Smooth muscle cell (in vitro differentiated cells): ENCODE measurements around the gene TTC5. TPM values are rescaled to one million over a fixed set of nuclear protein-coding genes. Genes with fewer than 3 reads are reported as not detected.

Experiments used
- DNase-seq: peaks from one replicate; lab custom pipeline; 2025; ENCODE audit not compliant: unreplicated experiment; lab: John Stamatoyannopoulos, UW
- H2AFZ ChIP-seq: fragments of 200-600 bp; sonication (generic); 2 replicates; pipeline ENCODE4 v1.6.0; 2016; ENCODE audit warnings: antibody characterized with exemption, low read depth, mild to moderate bottlenecking
- H3F3A ChIP-seq: fragments of 200-600 bp; sonication (generic); 2 replicates; pipeline ENCODE4 v1.6.0; 2017; ENCODE audit warnings: antibody characterized with exemption, low read depth
- H3K27ac ChIP-seq: fragments of 200-600 bp; sonication (generic); 2 replicates; pipeline ENCODE4 v1.5.1; 2016; ENCODE audit warnings: low read depth, mild to moderate bottlenecking
- H3K27me3 ChIP-seq: fragments of 200-600 bp; sonication (generic); 2 replicates; pipeline ENCODE4 v1.6.1; 2016; ENCODE audit warnings: low read depth, mild to moderate bottlenecking
- H3K36me3 ChIP-seq: fragments of 200-600 bp; sonication (generic); 2 replicates; pipeline ENCODE4 v1.5.1; 2016; ENCODE audit warnings: low read depth
- H3K4me1 ChIP-seq: fragments of 200-600 bp; sonication (generic); 2 replicates; pipeline ENCODE4 v1.5.1; 2016; ENCODE audit warnings: low read depth
- H3K4me2 ChIP-seq: fragments of 200-600 bp; sonication (generic); 2 replicates; pipeline ENCODE4 v1.6.0; 2016; ENCODE audit warnings: mild to moderate bottlenecking
- H3K4me3 ChIP-seq: fragments of 200-600 bp; sonication (generic); 2 replicates; pipeline ENCODE4 v1.5.1; 2016; ENCODE audit warnings: mild to moderate bottlenecking
- H3K79me2 ChIP-seq: fragments of 200-600 bp; sonication (generic); 2 replicates; pipeline ENCODE4 v1.6.0; 2016; ENCODE audit warnings: low read depth, mild to moderate bottlenecking
- H3K9ac ChIP-seq: fragments of 200-600 bp; sonication (generic); 2 replicates; pipeline ENCODE4 v1.6.0; 2016; ENCODE audit warnings: low read depth
- H3K9me3 ChIP-seq: fragments of 200-600 bp; sonication (generic); replicated peaks from 2 replicates; pipeline ENCODE4 v1.5.1; 2016; ENCODE audit warnings: low read depth
- H4K20me1 ChIP-seq: fragments of 200-600 bp; sonication (generic); 2 replicates; pipeline ENCODE4 v1.6.0; 2016; ENCODE audit warnings: low read depth
- WGBS: methylation state at CpG from one replicate; pipeline ENCODE4 v1.1.7; 2016; ENCODE audit warnings: low lambda C conversion rate; 5-methylcytosine and 5-hydroxymethylcytosine counted together
- polyA plus RNA-seq: library from polyadenylated mRNA; unstranded; fragments of >200 nt; fragmentation: Nextera tagmentation; extraction: Ambion mirVana; gene quantifications from 2 replicates; pipeline ENCODE4 v1.2.1, GENCODE V29; 2016
- total RNA-seq: library from RNA; depleted of rRNA; stranded (reverse); fragments of >200 nt; gene quantifications from 2 replicates; pipeline ENCODE4 v1.2.3, GENCODE V29; 2014
- TF ChIP-seq, protein P1 (sequence below): fragments of 200-600 bp; sonication (generic); IDR thresholded peaks from 2 replicates; pipeline ENCODE4 v1.5.1; 2017; ENCODE audit warnings: borderline replicate concordance, mild to moderate bottlenecking, antibody characterized with exemption; ENCODE audit not compliant: insufficient read depth, poor library complexity, severe bottlenecking

TTC5 gene
- total and polyA plus RNA-seq, 2 experiments from 2014 or later = 13.4 to 18.7 TPM

DNA sequence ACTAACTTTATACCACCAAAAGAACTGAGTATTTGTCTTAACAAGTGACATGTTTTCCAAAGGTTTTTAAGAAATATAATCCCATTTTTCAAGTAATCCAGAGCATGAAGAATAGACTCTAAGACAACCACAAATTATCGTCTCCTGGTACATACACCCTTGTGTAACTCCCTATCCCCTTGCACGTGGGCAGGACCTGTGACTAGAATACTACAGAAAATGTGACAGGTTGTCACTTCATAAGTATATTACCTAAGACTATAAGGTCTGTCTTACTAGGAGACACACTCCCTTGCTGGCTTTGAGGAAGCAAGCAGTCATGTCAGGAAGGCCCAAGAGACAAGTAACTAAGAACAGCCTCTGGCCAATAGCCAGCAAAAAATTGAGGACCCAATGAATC lies 8.3 kb upstream of the TTC5 start:
- no peak overlapping the region for H3K27ac ChIP-seq
- H3K27me3 ChIP-seq = no peaks in the 10 kb centered on the region
- peaks cover 35% of the 10 kb centered on the region for H3K36me3 ChIP-seq
- H3K9me3 ChIP-seq = no peaks in the 10 kb centered on the region
- H3K4me3 ChIP-seq = no peak overlapping the region
- WGBS = 100% methylated on average over 2 of the region's 2 CpGs
- H2AFZ ChIP-seq = no peak overlapping the region
- no peak for DNase-seq
- TF ChIP-seq, protein P1, sequence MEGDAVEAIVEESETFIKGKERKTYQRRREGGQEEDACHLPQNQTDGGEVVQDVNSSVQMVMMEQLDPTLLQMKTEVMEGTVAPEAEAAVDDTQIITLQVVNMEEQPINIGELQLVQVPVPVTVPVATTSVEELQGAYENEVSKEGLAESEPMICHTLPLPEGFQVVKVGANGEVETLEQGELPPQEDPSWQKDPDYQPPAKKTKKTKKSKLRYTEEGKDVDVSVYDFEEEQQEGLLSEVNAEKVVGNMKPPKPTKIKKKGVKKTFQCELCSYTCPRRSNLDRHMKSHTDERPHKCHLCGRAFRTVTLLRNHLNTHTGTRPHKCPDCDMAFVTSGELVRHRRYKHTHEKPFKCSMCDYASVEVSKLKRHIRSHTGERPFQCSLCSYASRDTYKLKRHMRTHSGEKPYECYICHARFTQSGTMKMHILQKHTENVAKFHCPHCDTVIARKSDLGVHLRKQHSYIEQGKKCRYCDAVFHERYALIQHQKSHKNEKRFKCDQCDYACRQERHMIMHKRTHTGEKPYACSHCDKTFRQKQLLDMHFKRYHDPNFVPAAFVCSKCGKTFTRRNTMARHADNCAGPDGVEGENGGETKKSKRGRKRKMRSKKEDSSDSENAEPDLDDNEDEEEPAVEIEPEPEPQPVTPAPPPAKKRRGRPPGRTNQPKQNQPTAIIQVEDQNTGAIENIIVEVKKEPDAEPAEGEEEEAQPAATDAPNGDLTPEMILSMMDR = no peak
- H3K79me2 ChIP-seq = no peaks in the 10 kb centered on the region
- H3F3A ChIP-seq = no peaks in the 10 kb centered on the region
- no peaks in the 10 kb centered on the region for H4K20me1 ChIP-seq
- no peaks in the 10 kb centered on the region for H3K4me1 ChIP-seq
- H3K4me2 ChIP-seq = no peak overlapping the region
- no peak overlapping the region for H3K9ac ChIP-seq

DNA sequence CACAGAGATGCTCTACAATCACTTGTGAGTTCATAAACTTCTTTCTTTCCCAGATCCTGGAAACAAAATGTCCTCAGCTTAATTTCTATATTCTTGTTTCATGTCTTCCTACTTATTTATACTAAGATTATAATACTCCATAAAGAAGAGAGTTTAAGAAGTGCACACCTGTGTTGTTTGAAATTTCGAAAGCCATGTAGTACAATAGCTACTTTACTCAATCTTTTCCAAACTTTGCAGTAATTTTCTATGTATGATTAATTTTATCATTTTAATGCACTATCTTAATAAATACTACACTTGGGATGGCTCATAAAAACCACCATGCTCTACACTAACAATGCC lies 300 bp upstream of the TTC5 start:
- H2AFZ ChIP-seq = no peak overlapping the region
- no peaks in the 10 kb centered on the region for H3K36me3 ChIP-seq
- no peak overlapping the region for H3K9ac ChIP-seq
- TF ChIP-seq, protein P1 = no peak
- no peak overlapping the region for H3K4me2 ChIP-seq
- DNase-seq = no peak
- H3K4me1 ChIP-seq = peaks cover 10% of the 10 kb centered on the region
- no peaks in the 10 kb centered on the region for H3K9me3 ChIP-seq
- H3F3A ChIP-seq = no peaks in the 10 kb centered on the region
- H3K27me3 ChIP-seq = no peaks in the 10 kb centered on the region
- H3K79me2 ChIP-seq = peaks cover 16% of the 10 kb centered on the region
- WGBS = 91% methylated on average over 1 of the region's 1 CpG
- no peaks in the 10 kb centered on the region for H4K20me1 ChIP-seq
- no peak overlapping the region for H3K27ac ChIP-seq
- peak overlapping the region; percentile 90 for H3K4me3 ChIP-seq

DNA sequence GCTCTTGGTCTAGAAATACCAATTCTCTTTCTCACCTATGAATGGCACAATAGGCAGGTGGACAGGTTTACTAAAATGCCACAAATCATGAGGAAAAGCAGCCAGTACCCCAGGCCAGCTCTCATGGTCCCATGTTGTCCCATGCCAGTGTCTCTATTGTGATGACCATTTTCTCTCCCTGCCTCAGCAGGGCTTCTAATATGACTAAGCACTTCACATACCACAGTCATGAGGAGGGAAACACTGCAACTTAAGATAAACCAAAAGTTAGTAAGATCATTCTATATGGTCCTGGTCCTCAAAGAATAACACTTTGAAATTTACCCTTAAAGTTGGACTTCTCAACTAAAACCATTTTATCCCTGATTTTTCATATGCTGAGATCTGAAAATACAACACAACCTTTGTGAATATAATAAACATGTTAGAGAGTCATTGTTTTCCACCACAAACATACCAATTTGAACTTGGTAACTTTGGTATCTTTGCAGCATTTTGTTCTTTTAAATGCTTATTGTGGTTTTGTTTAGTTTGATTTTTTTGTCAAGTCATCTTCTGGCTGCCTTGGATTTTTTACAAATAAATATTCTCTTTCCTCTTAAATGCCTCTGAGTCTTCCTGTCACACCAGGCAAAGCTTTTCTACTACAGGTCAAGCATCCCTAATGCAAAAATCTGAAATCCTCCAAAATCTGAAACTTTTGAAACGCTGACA lies 3.6 kb downstream of the TTC5 start:
- peaks cover 10% of the 10 kb centered on the region for H3K4me1 ChIP-seq
- H2AFZ ChIP-seq = no peak overlapping the region
- TF ChIP-seq, protein P1 = no peak
- no peaks in the 10 kb centered on the region for H3K36me3 ChIP-seq
- no peaks in the 10 kb centered on the region for H3K9me3 ChIP-seq
- no peak overlapping the region for H3K4me2 ChIP-seq
- H3K9ac ChIP-seq = no peak overlapping the region
- H4K20me1 ChIP-seq = no peaks in the 10 kb centered on the region
- H3K4me3 ChIP-seq = no peak overlapping the region
- no peak for DNase-seq
- no peak overlapping the region for H3K27ac ChIP-seq
- H3F3A ChIP-seq = no peaks in the 10 kb centered on the region
- H3K27me3 ChIP-seq = no peaks in the 10 kb centered on the region
- 96% methylated on average over 1 of the region's 1 CpG for WGBS
- H3K79me2 ChIP-seq = peaks cover 16% of the 10 kb centered on the region

DNA sequence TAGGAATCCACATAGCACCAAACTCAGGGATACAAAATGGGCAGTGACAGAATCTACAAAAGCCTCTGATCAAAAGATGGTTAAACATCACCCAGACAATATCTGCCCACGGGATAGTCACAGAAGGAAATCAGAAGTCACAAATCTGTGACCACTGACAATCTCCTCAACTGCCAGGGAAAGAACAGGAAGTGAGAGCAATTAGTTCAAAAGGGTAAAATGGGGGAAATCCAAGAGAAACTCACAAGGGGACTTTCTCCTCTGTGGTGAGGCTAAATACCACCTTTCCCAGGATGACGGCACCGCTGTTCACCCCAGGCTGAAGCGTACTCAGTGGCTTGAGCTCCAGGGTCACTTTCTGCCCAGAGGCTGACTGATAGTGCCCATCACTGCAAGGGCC lies 10.7 kb downstream of the TTC5 start:
- no peak for DNase-seq
- Histone ChIP-seq H3K27me3 (no peaks in the 10 kb centered on the region), H3K4me2 (no peak overlapping the region), H4K20me1 (no peaks in the 10 kb centered on the region), H3F3A (no peaks in the 10 kb centered on the region), H3K4me3 (no peak overlapping the region), H3K9ac (no peak overlapping the region), H3K36me3 (peaks cover 4% of the 10 kb centered on the region), H3K4me1 (no peaks in the 10 kb centered on the region), H2AFZ (no peak overlapping the region), H3K9me3 (no peaks in the 10 kb centered on the region), H3K79me2 (no peaks in the 10 kb centered on the region), H3K27ac (no peak overlapping the region)
- 99% methylated on average over 4 of the region's 4 CpGs for whole genome bisulfite sequencing
- TF ChIP-seq, protein P1 = no peak
